ENCODE measurements around the gene HPCA.

DNA sequence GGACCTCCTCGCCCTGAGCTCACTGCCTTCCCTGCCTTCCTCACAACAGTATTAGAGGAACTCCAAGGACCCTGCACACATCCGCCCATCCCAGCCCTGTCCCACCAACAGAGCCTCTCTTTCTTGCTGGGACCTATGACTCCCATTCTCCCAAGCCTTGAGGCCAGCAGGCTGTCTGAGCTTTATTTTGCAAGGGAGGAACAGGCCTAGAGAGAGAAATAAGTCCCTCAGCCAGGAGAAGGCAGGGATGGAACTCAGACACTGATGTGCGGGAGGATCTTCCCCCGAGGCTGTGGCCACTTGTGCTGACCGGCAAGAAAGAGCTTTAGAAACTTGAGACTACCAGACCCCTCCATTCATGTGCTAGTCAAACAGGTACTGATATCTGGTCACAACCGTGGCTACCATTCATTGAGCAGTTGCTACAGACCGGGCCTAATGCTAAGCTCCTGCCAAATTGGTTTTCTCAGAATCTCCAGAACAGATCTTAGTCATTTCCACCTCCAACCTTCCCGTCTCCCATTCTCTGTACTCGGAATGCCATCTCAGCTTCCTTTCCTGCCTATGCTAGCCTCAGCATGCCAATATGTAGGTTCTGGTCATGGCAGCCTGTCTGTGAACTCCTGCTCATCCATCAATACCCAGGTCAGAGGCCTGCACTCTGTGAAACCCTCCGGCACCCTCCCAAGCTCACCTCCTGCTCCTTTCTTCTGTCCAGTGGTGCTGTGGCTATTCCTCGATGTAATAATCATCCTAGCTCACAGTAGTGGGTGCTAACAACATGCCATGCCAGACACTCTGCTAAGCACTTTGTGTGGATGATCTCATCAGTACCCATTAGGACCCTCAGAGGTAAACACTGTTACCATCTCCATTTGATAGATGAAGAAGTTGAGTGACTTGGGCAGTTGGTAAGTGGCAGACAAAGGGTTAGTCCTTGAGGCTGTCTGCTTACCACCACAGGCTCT is 11.1 kb downstream of the HPCA start:
- TF ChIP-seq POLR2A (IDR thresholded peaks at IDR 0.05) (no peak), POLR2AphosphoS5 (IDR thresholded peaks at IDR 0.05) (no peak)
- TF ChIP-seq, protein P1, sequence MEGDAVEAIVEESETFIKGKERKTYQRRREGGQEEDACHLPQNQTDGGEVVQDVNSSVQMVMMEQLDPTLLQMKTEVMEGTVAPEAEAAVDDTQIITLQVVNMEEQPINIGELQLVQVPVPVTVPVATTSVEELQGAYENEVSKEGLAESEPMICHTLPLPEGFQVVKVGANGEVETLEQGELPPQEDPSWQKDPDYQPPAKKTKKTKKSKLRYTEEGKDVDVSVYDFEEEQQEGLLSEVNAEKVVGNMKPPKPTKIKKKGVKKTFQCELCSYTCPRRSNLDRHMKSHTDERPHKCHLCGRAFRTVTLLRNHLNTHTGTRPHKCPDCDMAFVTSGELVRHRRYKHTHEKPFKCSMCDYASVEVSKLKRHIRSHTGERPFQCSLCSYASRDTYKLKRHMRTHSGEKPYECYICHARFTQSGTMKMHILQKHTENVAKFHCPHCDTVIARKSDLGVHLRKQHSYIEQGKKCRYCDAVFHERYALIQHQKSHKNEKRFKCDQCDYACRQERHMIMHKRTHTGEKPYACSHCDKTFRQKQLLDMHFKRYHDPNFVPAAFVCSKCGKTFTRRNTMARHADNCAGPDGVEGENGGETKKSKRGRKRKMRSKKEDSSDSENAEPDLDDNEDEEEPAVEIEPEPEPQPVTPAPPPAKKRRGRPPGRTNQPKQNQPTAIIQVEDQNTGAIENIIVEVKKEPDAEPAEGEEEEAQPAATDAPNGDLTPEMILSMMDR (IDR thresholded peaks at IDR 0.05) = no peak
